ENCODE data around the gene MYZAP.

MYZAP gene

GRCh38 chr15:57640930-57641682, 49.4 kb downstream of the MYZAP start:
- TF ChIP-seq TAF1 (IDR thresholded peaks at IDR 0.05; ENCODE audit: borderline replicate concordance, insufficient read depth, low read length) (no peak), REST (IDR thresholded peaks at IDR 0.05; ENCODE audit: insufficient read depth in 1 of 2, low read depth in 2 of 2, low read length in 2 of 2) (no peak), FOXP2 (optimal IDR thresholded peaks at IDR 0.05; ENCODE audit: borderline replicate concordance, extremely low read depth, extremely low read length, insufficient read depth) (no peak), POLR2AphosphoS5 (IDR thresholded peaks at IDR 0.05; ENCODE audit: low read depth, low read length) (no peak), SIN3A (IDR thresholded peaks at IDR 0.05; ENCODE audit: borderline replicate concordance, insufficient read depth, low read length) (no peak)

- TF ChIP-seq FOXP2 (optimal IDR thresholded peaks at IDR 0.05; ENCODE audit: borderline replicate concordance, extremely low read depth, extremely low read length, insufficient read depth): no peak
- TF ChIP-seq SIN3A (IDR thresholded peaks at IDR 0.05; ENCODE audit: borderline replicate concordance, insufficient read depth, low read length): no peak
- no peak for TF ChIP-seq TAF1 (IDR thresholded peaks at IDR 0.05; ENCODE audit: borderline replicate concordance, insufficient read depth, low read length)
- TF ChIP-seq POLR2AphosphoS5 (IDR thresholded peaks at IDR 0.05; ENCODE audit: low read depth, low read length): no peak
- TF ChIP-seq REST (IDR thresholded peaks at IDR 0.05; ENCODE audit: insufficient read depth in 1 of 2, low read depth in 2 of 2, low read length in 2 of 2): no peak
These were observed 52.1 kb downstream of the MYZAP start for GRCh38 chr15:57643826-57644225.

GRCh38 chr15:57646087-57646486, 54.4 kb downstream of the MYZAP start:
- no peak for TF ChIP-seq FOXP2 (optimal IDR thresholded peaks at IDR 0.05; ENCODE audit: borderline replicate concordance, extremely low read depth, extremely low read length, insufficient read depth)
- TF ChIP-seq SIN3A (IDR thresholded peaks at IDR 0.05; ENCODE audit: borderline replicate concordance, insufficient read depth, low read length): no peak
- no peak for TF ChIP-seq POLR2AphosphoS5 (IDR thresholded peaks at IDR 0.05; ENCODE audit: low read depth, low read length)
- TF ChIP-seq TAF1 (IDR thresholded peaks at IDR 0.05; ENCODE audit: borderline replicate concordance, insufficient read depth, low read length): no peak
- no peak for TF ChIP-seq REST (IDR thresholded peaks at IDR 0.05; ENCODE audit: insufficient read depth in 1 of 2, low read depth in 2 of 2, low read length in 2 of 2)

- TF ChIP-seq FOXP2 (optimal IDR thresholded peaks at IDR 0.05; ENCODE audit: borderline replicate concordance, extremely low read depth, extremely low read length, insufficient read depth): no peak
- TF ChIP-seq SIN3A (IDR thresholded peaks at IDR 0.05; ENCODE audit: borderline replicate concordance, insufficient read depth, low read length): no peak
- TF ChIP-seq REST (IDR thresholded peaks at IDR 0.05; ENCODE audit: insufficient read depth in 1 of 2, low read depth in 2 of 2, low read length in 2 of 2): no peak
- no peak for TF ChIP-seq POLR2AphosphoS5 (IDR thresholded peaks at IDR 0.05; ENCODE audit: low read depth, low read length)
- TF ChIP-seq TAF1 (IDR thresholded peaks at IDR 0.05; ENCODE audit: borderline replicate concordance, insufficient read depth, low read length): no peak
These were observed 55.5 kb downstream of the MYZAP start for GRCh38 chr15:57647071-57647790.
